Measurements from ENCODE around the gene RAB7B. TPM values are rescaled to one million over a fixed set of nuclear protein-coding genes. Genes with fewer than 3 reads are reported as not detected.

RAB7B gene
- total and polyA plus RNA-seq, 9 donors, result 0.12 to 11.5 (median 3.6) TPM

DNA sequence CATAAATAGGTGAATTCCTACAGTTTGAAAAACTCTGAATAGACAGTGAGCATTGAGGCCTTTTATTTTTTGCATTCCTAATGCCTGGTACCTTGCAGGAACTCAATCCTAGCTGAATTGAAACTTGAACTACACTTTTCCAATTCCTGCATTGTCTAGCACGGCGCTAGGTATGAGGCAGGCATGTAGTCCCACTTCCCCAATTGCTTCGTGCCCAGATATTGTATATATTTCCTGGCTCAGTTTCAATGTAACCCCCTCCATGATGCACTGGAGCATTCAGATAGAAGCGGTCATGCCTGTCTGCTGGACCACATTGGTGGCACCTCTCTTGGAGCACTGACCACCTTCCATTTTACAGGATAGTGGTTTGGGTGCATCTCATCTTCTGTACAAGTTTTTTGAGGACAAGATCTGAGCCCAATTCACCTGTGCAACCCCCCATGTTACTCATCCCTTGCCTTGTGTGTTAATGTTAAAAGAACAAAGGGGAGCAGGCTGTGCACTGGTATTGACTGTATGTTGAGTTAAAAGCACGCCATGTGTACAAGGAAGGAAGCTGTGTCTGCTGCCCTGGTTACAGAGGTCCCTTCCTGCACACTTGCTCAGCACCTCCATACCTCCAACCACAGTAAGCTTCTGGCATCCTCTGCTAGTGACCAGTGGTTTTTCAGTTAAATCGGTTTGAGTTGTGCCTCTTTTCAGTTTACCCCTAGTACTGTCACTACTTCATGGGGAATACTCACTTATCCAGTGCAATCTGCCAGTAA lies 10.0 kb upstream of the RAB7B start:
- Histone ChIP-seq H3K27ac (no peak overlapping the region), H3K36me3 (no peaks in the 10 kb centered on the region), H3K27me3 (no peaks in the 10 kb centered on the region), H3K4me3 (no peak overlapping the region), H3K9me3 (no peaks in the 10 kb centered on the region), H3K4me1 (ENCODE audit: insufficient read depth) (no peaks in the 10 kb centered on the region)
- WGBS, 3 donors, result 90 to 94% (median 94%) methylated on average over 6 of the region's 6 CpGs
- no peak for DNase-seq
- TF ChIP-seq, protein P1, sequence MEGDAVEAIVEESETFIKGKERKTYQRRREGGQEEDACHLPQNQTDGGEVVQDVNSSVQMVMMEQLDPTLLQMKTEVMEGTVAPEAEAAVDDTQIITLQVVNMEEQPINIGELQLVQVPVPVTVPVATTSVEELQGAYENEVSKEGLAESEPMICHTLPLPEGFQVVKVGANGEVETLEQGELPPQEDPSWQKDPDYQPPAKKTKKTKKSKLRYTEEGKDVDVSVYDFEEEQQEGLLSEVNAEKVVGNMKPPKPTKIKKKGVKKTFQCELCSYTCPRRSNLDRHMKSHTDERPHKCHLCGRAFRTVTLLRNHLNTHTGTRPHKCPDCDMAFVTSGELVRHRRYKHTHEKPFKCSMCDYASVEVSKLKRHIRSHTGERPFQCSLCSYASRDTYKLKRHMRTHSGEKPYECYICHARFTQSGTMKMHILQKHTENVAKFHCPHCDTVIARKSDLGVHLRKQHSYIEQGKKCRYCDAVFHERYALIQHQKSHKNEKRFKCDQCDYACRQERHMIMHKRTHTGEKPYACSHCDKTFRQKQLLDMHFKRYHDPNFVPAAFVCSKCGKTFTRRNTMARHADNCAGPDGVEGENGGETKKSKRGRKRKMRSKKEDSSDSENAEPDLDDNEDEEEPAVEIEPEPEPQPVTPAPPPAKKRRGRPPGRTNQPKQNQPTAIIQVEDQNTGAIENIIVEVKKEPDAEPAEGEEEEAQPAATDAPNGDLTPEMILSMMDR (IDR thresholded peaks at IDR 0.05), result no peak
- TF ChIP-seq POLR2A (IDR thresholded peaks at IDR 0.05), result no peak
- TF ChIP-seq EP300 (IDR thresholded peaks at IDR 0.05), result no peak
- intact Hi-C loops (cut with DNase I), result no loop called here

DNA sequence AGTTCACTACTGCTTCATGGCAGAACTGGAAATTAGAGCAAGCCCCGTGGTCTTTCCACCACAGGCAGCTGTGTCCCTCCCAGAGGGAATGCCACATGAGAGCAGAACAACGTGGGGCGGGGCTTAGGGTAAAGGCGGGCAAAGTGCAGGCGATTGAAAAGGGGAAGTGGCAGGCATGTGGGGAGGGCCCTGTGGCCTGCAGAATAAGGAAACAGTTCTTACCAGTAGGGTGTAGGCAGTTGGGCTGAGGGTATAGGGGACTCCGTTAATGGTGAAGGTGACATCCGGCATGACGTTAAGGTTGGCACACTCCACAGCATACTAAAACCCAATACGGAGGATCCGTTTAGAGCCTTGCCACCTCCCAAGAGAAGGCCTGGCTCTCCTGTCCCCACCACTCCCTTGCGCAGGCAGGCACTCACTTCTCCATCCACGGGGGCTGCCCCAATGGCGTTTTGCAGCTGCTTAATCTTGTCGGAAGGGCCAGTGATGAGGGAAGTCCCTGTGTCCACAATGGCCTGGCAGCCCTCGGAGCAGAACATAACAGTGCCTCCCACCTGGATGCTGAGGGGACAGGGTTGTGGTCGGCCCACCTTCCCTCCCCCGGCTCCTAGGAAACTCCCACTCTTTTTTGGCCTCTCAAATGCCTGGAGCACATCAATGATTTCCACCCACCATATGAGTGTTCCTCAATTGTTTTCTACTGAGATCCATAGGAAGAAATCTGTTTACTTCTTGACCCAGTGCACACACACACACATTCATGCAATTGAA lies 9.1 kb upstream of the RAB7B start:
- WGBS, 3 donors, result 77 to 82% (median 78%) methylated on average over 17 of the region's 17 CpGs
- TF ChIP-seq POLR2A (IDR thresholded peaks at IDR 0.05), result no peak
- no peak for TF ChIP-seq EP300 (IDR thresholded peaks at IDR 0.05)
- TF ChIP-seq, protein P1 (IDR thresholded peaks at IDR 0.05), result no peak
- no peaks in the 10 kb centered on the region for H3K27me3 ChIP-seq
- no peaks in the 10 kb centered on the region for H3K9me3 ChIP-seq
- intact Hi-C loops (cut with DNase I), result no loop called here
- no peak overlapping the region for H3K27ac ChIP-seq
- DNase-seq, result no peak
- no peaks in the 10 kb centered on the region for H3K36me3 ChIP-seq
- H3K4me1 ChIP-seq (ENCODE audit: insufficient read depth), result no peaks in the 10 kb centered on the region
- H3K4me3 ChIP-seq, result no peak overlapping the region

DNA sequence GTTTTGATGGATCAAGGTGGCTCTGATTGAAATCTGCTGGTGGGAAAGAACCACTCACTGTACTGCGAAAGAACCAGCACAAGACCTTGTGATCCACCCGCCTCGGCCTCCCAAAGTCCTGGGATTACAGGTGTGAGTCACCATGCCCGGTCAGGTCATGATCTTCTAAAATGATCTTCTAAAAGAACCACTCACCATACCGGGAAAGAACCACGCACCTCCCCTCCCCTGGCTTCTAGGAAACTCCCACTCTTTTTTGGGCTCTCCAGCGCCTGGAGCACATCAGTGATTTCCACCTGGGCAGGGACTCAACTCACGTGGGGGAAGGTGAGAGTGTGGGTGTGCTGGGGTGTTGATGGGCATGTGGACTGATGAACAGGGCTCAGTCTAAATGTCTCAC lies 7.9 kb upstream of the RAB7B start:
- Histone ChIP-seq H3K9me3 (no peaks in the 10 kb centered on the region), H3K27ac (no peak overlapping the region), H3K4me3 (no peak overlapping the region), H3K27me3 (no peaks in the 10 kb centered on the region), H3K4me1 (ENCODE audit: insufficient read depth) (no peaks in the 10 kb centered on the region), H3K36me3 (no peaks in the 10 kb centered on the region)
- intact Hi-C loops (cut with DNase I), result no loop called here
- DNase-seq, result no peak
- WGBS, 3 donors, result 84 to 87% (median 86%) methylated on average over 8 of the region's 8 CpGs
- TF ChIP-seq, protein P1 (IDR thresholded peaks at IDR 0.05), result no peak
- no peak for TF ChIP-seq EP300 (IDR thresholded peaks at IDR 0.05)
- TF ChIP-seq POLR2A (IDR thresholded peaks at IDR 0.05), result no peak

DNA sequence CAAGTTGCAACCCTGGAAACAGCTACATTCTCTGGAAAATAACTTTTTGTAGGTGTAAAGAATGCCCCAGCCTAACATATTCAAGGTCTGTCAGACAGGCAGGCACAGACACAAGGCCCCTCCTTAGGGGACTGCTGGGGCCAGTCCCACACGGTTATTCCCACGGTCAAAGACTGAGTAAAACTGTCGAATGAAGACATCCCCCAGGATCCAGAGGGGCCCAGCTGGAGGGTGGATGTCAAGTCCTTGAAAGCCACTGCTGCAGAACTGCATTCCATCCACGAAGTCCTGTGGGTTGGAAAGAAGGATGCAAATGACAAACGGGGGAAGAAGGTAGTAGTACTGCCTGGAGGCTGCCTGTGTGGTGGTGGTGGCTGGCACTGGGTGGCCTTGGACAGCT lies 6.9 kb upstream of the RAB7B start:
- 33 to 41% (median 37%) methylated on average over 5 of the region's 5 CpGs for WGBS, 3 donors
- Histone ChIP-seq H3K36me3 (no peaks in the 10 kb centered on the region), H3K4me3 (no peak overlapping the region), H3K4me1 (ENCODE audit: insufficient read depth) (no peaks in the 10 kb centered on the region), H3K9me3 (no peaks in the 10 kb centered on the region), H3K27me3 (no peaks in the 10 kb centered on the region), H3K27ac (no peak overlapping the region)
- DNase-seq, result no peak
- TF ChIP-seq, protein P1 (IDR thresholded peaks at IDR 0.05), result no peak
- intact Hi-C loops (cut with DNase I), result no loop called here

All from ovary (tissue), 9 donors.